Colonic mucosa (tissue), 4 donors: ENCODE results near the gene CLHC1. TPM values are rescaled to one million over a fixed set of nuclear protein-coding genes. Genes with fewer than 3 reads are reported as not detected.
"Not testable (repeated sequence)": the region's sequence is repeated elsewhere in the genome, so short reads cannot be mapped to it uniquely, and the experiment has no call there.

Experiments used
- DNase-seq: peaks from one replicate; pipeline ENCODE4 v3.0.0-alpha.2; 2020
- H3K27ac ChIP-seq: fragments of 200-600 bp; one replicate; pipeline ENCODE4 v1.8.0; 2021
- H3K27me3 ChIP-seq: fragments of 200-600 bp; one replicate; pipeline ENCODE4 v1.8.0; 2021
- H3K36me3 ChIP-seq: fragments of 200-600 bp; one replicate; pipeline ENCODE4 v1.8.0; 2021
- H3K4me1 ChIP-seq: fragments of 200-600 bp; one replicate; pipeline ENCODE4 v1.8.0; 2021; ENCODE audit warnings: mild to moderate bottlenecking
- H3K4me3 ChIP-seq: fragments of 200-600 bp; one replicate; pipeline ENCODE4 v1.8.0; 2021
- H3K9ac ChIP-seq, 2 donors: one replicate each; pipeline ENCODE4 v1.7.0; 2013; ENCODE audit warnings: control low read depth in 2 of 2, low read depth in 2 of 2, low read length in 2 of 2
- H3K9me3 ChIP-seq: fragments of 200-600 bp; one replicate; pipeline ENCODE4 v1.8.0; 2021
- intact Hi-C: fragments of 100-400 bp; cut with DNase I; formaldehyde crosslinking; loops from one replicate; pipeline ENCODE4 v1.14.1; 2022
- total RNA-seq, 2 donors: library from RNA; stranded (reverse); fragmentation: NEBNext Ultra II Directional in 1 of 2; extraction: Animal tissue kit (Norgen Biotek cat#: 25700) in 1 of 2; gene quantifications; one replicate each; pipeline ENCODE4 v1.2.1, GENCODE V29; 2021
- TF ChIP-seq, protein P1 (sequence below): fragments of 200-600 bp; IDR thresholded peaks from one replicate; pipeline ENCODE4 v1.8.0; 2022; ENCODE audit warnings: antibody characterized with exemption, mild to moderate bottlenecking
- donor health status: healthy.
- donor health status: DM: no; HTN: no; CAD: no.
- donor health status: DM: no; HTN: no; CAD: no.

Gene CLHC1
- total RNA-seq, 2 donors from 2014 or later = 8.1 to 8.9 TPM

DNA sequence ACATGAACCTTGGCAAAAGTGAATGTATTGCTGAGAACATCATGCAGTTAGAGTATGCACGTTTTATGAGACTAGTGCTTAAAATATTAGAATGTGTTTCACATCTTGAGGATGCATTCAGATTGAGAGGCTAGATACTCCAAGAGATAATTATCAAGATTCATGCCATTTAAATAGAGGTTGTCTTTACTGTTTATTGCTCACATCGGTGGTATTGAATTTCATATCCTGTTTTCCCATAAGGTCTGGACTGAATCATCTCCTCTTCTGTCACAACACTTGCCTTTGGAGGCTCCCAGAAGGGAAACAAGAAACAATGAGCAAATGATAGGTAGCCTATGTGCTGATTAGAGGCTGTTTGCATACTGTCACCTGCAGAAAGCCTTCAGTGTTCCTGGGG lies 83.8 kb downstream of the CLHC1 start:
- Histone ChIP-seq H3K9me3 (no peaks in the 10 kb centered on the region), H3K4me1 (peaks cover 2% of the 10 kb centered on the region), H3K36me3 (no peaks in the 10 kb centered on the region), H3K9ac (no peak overlapping the region), H3K4me3 (no peak overlapping the region), H3K27me3 (no peaks in the 10 kb centered on the region), H3K27ac (no peak overlapping the region)
- no peak for DNase-seq
- TF ChIP-seq, protein P1, sequence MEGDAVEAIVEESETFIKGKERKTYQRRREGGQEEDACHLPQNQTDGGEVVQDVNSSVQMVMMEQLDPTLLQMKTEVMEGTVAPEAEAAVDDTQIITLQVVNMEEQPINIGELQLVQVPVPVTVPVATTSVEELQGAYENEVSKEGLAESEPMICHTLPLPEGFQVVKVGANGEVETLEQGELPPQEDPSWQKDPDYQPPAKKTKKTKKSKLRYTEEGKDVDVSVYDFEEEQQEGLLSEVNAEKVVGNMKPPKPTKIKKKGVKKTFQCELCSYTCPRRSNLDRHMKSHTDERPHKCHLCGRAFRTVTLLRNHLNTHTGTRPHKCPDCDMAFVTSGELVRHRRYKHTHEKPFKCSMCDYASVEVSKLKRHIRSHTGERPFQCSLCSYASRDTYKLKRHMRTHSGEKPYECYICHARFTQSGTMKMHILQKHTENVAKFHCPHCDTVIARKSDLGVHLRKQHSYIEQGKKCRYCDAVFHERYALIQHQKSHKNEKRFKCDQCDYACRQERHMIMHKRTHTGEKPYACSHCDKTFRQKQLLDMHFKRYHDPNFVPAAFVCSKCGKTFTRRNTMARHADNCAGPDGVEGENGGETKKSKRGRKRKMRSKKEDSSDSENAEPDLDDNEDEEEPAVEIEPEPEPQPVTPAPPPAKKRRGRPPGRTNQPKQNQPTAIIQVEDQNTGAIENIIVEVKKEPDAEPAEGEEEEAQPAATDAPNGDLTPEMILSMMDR = no peak
- intact Hi-C loops = no loop called here

DNA sequence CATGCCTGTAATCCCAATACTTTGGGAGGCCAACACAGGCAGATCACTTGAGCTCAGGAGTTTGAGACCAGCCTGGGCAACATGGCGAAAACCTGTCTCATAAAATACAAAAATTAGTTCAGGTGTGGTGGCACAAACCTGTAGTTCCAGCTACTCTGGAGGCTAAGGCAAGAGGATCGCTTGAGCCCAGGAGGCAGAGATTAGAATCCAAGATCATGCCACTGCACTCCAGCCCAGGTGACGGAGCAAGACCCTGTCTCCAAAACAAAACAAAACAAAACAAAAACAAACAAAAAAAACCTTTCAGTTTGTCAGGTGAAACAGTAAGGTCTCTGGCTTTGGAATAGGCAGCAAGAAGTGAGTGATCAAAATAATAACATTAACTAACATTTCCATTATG lies 84.6 kb downstream of the CLHC1 start:
- TF ChIP-seq, protein P1 = no peak
- intact Hi-C loops = no loop called here
- H3K9ac ChIP-seq = no peak overlapping the region
- no peak overlapping the region for H3K27ac ChIP-seq
- no peaks in the 10 kb centered on the region for H3K4me1 ChIP-seq
- DNase-seq = no peak
- H3K9me3 ChIP-seq = no peaks in the 10 kb centered on the region
- H3K36me3 ChIP-seq = no peaks in the 10 kb centered on the region
- H3K27me3 ChIP-seq = no peaks in the 10 kb centered on the region
- no peak overlapping the region for H3K4me3 ChIP-seq

DNA sequence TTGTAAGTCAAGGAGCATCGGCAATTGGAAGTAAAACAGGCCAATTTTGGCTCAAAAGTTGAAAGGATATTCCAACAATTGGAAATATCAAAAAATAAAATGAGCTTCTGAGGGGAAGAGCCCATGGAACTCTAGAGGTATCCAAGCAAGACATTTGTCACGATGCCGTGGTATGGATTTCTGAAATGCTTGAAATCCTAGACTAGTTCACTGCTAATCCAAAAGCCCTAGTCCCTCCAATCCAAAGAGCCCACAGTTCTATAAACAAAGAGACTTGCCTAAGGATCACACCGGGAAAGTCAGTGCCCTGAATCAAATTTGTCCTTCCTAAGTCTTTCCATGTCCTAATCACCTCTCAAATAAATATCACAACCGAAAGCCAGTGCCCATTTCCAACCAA lies 85.1 kb downstream of the CLHC1 start:
- Histone ChIP-seq H3K27ac (no peak overlapping the region), H3K36me3 (no peaks in the 10 kb centered on the region), H3K9ac (no peak overlapping the region), H3K9me3 (no peaks in the 10 kb centered on the region), H3K4me3 (no peak overlapping the region), H3K4me1 (no peaks in the 10 kb centered on the region), H3K27me3 (no peaks in the 10 kb centered on the region)
- no peak for DNase-seq
- intact Hi-C loops = no loop called here
- TF ChIP-seq, protein P1 = no peak

DNA sequence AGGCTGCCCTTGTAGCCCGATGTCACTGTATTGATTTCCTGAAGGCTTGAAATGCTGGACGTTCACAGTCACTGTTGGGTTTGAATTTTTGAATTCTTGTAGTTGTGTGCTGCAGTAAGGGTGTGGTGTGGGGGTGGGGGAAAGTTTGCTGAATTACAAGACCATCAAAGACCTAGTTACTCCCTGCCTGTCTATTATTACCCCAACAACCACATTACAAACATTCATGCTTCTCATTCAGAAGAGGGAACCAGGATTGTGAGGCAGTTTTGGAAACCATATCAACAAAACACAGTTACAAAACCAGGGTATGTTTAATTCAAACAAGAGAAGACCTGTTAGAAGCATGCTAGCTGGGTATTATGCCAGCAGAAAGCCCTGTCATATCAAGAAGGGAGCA lies 85.8 kb downstream of the CLHC1 start:
- no peak overlapping the region for H3K4me3 ChIP-seq
- intact Hi-C loops = no loop called here
- no peaks in the 10 kb centered on the region for H3K27me3 ChIP-seq
- H3K36me3 ChIP-seq = no peaks in the 10 kb centered on the region
- H3K9me3 ChIP-seq = no peaks in the 10 kb centered on the region
- DNase-seq = no peak
- H3K9ac ChIP-seq = no peak overlapping the region
- H3K4me1 ChIP-seq = no peaks in the 10 kb centered on the region
- TF ChIP-seq, protein P1 = no peak
- H3K27ac ChIP-seq = no peak overlapping the region

- Histone ChIP-seq H3K9ac (no peak overlapping the region), H3K36me3 (no peaks in the 10 kb centered on the region), H3K4me3 (no peak overlapping the region), H3K27ac (no peak overlapping the region), H3K27me3 (no peaks in the 10 kb centered on the region), H3K4me1 (no peaks in the 10 kb centered on the region), H3K9me3 (no peaks in the 10 kb centered on the region)
- DNase-seq = no peak
- intact Hi-C loops = no loop called here
- TF ChIP-seq, protein P1 = no peak
Observed at GRCh38 chr2:55144922-55145820, 86.9 kb downstream of the CLHC1 start.

DNA sequence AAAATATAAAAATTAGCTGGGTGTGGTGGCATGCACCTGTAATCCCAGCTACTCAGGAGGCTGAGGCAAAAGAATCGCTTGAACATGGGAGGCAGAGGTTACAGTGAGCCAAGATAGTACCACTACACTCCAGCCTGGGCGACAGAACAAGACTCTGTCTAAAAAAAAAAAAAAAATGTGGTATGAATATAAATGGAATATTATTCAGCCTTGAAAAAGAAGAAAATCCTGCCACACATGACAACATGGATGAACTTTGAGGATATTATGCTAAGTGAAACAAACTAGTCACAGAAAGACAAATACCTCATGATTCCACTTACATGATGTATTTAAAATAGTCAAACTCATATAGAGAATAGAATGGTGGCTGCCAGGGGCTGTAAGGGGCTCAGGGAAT lies 88.4 kb downstream of the CLHC1 start:
- H3K36me3 ChIP-seq, DNase-seq, intact Hi-C loops, H3K9ac ChIP-seq, H3K4me3 ChIP-seq, H3K9me3 ChIP-seq, H3K27ac ChIP-seq, H3K27me3 ChIP-seq, H3K4me1 ChIP-seq: not testable (repeated sequence)
